ENCODE results near the gene MXD4. TPM values are rescaled to one million over a fixed set of nuclear protein-coding genes. Genes with fewer than 3 reads are reported as not detected.

The MXD4 gene
- total RNA-seq, 1 donor from 2014 or later = 79.9 TPM

GRCh38 chr4:2303686-2304320, 41.9 kb upstream of the MXD4 start:
- H3K4me1 Mint-ChIP-seq (ENCODE audit: unreplicated experiment) = no peaks in the 10 kb centered on the region
- H3K9me3 Mint-ChIP-seq = peaks cover 9% of the 10 kb centered on the region
- no peak overlapping the region for H3K27ac Mint-ChIP-seq
- DNase-seq (ENCODE audit: extremely low spot score, unreplicated experiment) = no peak
- H3K4me3 Mint-ChIP-seq = no peak overlapping the region
- TF ChIP-seq, protein P1, sequence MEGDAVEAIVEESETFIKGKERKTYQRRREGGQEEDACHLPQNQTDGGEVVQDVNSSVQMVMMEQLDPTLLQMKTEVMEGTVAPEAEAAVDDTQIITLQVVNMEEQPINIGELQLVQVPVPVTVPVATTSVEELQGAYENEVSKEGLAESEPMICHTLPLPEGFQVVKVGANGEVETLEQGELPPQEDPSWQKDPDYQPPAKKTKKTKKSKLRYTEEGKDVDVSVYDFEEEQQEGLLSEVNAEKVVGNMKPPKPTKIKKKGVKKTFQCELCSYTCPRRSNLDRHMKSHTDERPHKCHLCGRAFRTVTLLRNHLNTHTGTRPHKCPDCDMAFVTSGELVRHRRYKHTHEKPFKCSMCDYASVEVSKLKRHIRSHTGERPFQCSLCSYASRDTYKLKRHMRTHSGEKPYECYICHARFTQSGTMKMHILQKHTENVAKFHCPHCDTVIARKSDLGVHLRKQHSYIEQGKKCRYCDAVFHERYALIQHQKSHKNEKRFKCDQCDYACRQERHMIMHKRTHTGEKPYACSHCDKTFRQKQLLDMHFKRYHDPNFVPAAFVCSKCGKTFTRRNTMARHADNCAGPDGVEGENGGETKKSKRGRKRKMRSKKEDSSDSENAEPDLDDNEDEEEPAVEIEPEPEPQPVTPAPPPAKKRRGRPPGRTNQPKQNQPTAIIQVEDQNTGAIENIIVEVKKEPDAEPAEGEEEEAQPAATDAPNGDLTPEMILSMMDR (conservative IDR thresholded peaks at IDR 0.05) = no peak
- peaks cover 5% of the 10 kb centered on the region for H3K36me3 Mint-ChIP-seq
- H3K27me3 Mint-ChIP-seq = no peaks in the 10 kb centered on the region

DNA sequence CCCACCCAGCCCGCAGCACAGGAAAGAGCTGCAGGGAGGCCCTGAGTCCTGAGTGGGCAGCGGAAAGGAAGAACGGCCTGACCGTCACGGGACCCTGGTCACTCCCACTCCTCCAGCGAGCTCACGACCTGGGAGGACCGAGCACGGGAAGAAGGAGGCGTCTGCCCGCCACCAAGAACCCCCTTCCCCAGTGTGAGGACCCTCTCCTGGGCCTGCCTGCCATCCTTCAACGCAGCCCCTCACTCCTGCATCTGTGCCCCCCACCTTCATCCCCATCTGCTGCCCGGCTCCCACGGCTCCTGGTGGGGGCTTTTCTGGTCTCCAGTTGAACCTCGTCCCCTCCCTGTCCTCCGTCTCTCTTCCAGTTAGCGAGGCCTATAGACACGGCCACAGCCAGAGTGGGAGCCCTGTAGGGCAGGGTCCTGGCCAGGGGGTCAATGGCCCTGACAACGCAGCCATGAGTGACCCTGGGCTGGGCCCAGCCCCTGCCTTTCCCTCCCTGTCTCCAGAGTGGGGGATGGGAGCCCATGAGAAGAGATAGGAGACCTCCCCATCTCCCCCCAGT, 41.3 kb upstream of the MXD4 start:
- Mint-ChIP-seq H3K27me3 (no peaks in the 10 kb centered on the region), H3K36me3 (peaks cover 5% of the 10 kb centered on the region), H3K27ac (no peak overlapping the region), H3K4me3 (no peak overlapping the region), H3K9me3 (peaks cover 9% of the 10 kb centered on the region), H3K4me1 (ENCODE audit: unreplicated experiment) (no peaks in the 10 kb centered on the region)
- TF ChIP-seq, protein P1 (conservative IDR thresholded peaks at IDR 0.05) = no peak
- no peak for DNase-seq (ENCODE audit: extremely low spot score, unreplicated experiment)

- Mint-ChIP-seq H3K36me3 (peaks cover 5% of the 10 kb centered on the region), H3K9me3 (peaks cover 9% of the 10 kb centered on the region), H3K4me1 (ENCODE audit: unreplicated experiment) (no peaks in the 10 kb centered on the region), H3K27ac (no peak overlapping the region), H3K27me3 (peaks cover 6% of the 10 kb centered on the region), H3K4me3 (no peak overlapping the region)
- no peak for DNase-seq (ENCODE audit: extremely low spot score, unreplicated experiment)
- TF ChIP-seq, protein P1 (conservative IDR thresholded peaks at IDR 0.05) = no peak
These were observed 40.6 kb upstream of the MXD4 start for GRCh38 chr4:2302387-2303119.

DNA sequence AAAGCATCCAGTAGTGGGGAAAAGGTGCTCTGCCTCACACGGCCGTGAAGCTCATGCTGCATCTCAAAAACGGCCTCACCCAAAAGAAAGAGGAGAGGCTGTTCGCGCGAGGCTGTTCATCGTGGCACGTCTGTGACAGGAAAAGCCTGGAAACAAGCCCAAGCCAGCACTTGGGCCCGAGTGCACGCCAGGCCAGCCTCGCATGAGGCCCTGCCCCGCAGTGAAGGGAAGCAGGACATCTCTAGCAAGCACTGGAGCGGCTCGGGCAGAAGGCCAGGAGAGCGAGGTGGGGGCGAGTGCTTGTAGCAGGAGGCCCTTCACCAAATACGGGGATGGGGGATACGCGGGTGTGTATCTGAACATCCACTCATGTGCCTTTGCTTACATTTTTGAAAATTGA, 39.9 kb upstream of the MXD4 start:
- Mint-ChIP-seq H3K27me3 (peaks cover 8% of the 10 kb centered on the region), H3K36me3 (peaks cover 5% of the 10 kb centered on the region), H3K27ac (no peak overlapping the region), H3K9me3 (peaks cover 8% of the 10 kb centered on the region), H3K4me1 (ENCODE audit: unreplicated experiment) (no peaks in the 10 kb centered on the region), H3K4me3 (no peak overlapping the region)
- DNase-seq (ENCODE audit: extremely low spot score, unreplicated experiment) = no peak
- TF ChIP-seq, protein P1 (conservative IDR thresholded peaks at IDR 0.05) = no peak

DNA sequence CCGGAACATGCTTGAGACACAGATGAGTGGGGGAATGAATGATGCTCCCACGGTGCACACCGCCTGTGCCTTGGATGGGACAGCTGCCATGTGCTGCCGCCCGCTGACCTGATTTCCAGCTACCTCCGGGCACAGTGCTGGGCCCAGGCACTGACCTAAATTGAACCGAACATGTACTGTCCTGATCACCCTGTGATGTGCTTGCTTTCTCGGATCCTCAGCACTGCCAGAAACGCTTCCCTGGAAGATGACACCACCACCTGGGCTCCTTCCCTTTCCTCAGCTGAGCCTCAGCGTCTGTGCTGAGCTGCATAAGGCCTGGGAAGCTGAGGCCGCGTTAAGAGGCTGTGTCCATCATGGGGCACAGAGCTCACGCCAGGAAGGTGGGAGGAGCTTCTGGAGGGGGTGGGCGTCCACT, 39.3 kb upstream of the MXD4 start:
- H3K27me3 Mint-ChIP-seq = peaks cover 8% of the 10 kb centered on the region
- DNase-seq (ENCODE audit: extremely low spot score, unreplicated experiment) = no peak
- H3K4me3 Mint-ChIP-seq = no peak overlapping the region
- TF ChIP-seq, protein P1 (conservative IDR thresholded peaks at IDR 0.05) = no peak
- H3K9me3 Mint-ChIP-seq = peaks cover 5% of the 10 kb centered on the region
- no peak overlapping the region for H3K27ac Mint-ChIP-seq
- peaks cover 5% of the 10 kb centered on the region for H3K36me3 Mint-ChIP-seq
- H3K4me1 Mint-ChIP-seq (ENCODE audit: unreplicated experiment) = no peaks in the 10 kb centered on the region
